ENCODE results near the gene BUD31.

Gene BUD31

DNA sequence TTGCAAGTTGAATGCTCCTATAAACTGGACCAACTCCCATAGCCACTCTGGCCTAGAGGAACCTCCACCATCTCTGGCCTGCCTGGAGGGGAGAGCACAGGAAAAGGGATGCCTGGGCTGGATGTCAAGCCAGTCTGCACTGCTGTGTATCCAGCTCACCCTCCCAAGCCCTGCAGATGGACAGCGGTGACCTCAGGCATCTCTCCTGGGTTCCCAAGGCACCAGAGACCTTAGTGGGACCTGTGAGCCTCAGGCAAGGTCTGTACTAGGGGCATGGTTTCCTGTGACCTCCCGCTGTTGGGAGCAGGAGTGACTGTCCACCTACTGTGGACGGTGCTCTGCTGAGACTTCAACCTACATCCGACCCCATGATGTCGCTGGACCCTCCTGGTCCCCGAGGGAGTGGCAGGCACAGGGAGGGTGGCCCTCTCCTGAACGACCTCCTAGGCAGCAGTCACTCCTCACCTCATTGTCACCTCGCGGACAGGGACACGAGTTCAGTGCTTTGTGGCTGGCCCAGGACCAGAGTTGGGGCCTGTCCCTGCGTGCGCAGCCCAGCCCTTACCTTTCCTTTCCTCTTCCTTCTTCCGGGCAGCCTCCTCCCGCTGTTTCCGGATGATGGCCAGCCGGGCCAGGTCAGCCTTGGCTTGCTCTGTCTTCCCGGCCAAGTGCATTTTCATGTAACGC is 11.3 kb upstream of the BUD31 start:
- WGBS (ENCODE audit: insufficient coverage): 96% methylated on average over 14 of the region's 18 CpGs
- H3K27ac ChIP-seq (ENCODE audit: insufficient read depth in 1 of 2, low read depth in 1 of 2, low read length in 2 of 2, poor library complexity in 1 of 2, severe bottlenecking in 2 of 2): no peak overlapping the region
- H3K36me3 ChIP-seq (ENCODE audit: control insufficient read depth in 4 of 4, insufficient read depth in 4 of 4, low read length in 3 of 4): peaks cover 14 to 86% (median 65%) of the 10 kb centered on the region in 4 experiments
- H3K27me3 ChIP-seq (replicated peaks in 2 of 5; ENCODE audit: control insufficient read depth in 4 of 5, insufficient read depth in 5 of 5, low read length in 4 of 5): no peaks in the 10 kb centered on the region
- peaks cover 0 to 13% (median 5%) of the 10 kb centered on the region in 4 experiments for H3K4me1 ChIP-seq (ENCODE audit: control extremely low read depth in 1 of 4, control insufficient read depth in 4 of 4, insufficient read depth in 4 of 4, low read length in 3 of 4)
- no peak for DNase-seq
- ChIA-PET POLR2A (interaction anchor here (0.6 kb wide), 1 partner anchor 39 kb away, joined by 3 read pairs; no protein-coding TSS in a partner anchor), CTCF (interaction anchor here (1.0 kb wide), 1 partner anchor 18 kb away, joined by 3 read pairs; no protein-coding TSS in a partner anchor)
- H3K9me3 ChIP-seq (ENCODE audit: control extremely low read depth in 1 of 5, control insufficient read depth in 4 of 5, insufficient read depth in 2 of 5, low read depth in 1 of 5, low read length in 4 of 5): no peaks in the 10 kb centered on the region
- H3K4me3 ChIP-seq (ENCODE audit: control insufficient read depth in 1 of 7, extremely low read depth in 1 of 7, insufficient read depth in 4 of 7, low read depth in 2 of 7, low read length in 6 of 7): no peak overlapping the region

DNA sequence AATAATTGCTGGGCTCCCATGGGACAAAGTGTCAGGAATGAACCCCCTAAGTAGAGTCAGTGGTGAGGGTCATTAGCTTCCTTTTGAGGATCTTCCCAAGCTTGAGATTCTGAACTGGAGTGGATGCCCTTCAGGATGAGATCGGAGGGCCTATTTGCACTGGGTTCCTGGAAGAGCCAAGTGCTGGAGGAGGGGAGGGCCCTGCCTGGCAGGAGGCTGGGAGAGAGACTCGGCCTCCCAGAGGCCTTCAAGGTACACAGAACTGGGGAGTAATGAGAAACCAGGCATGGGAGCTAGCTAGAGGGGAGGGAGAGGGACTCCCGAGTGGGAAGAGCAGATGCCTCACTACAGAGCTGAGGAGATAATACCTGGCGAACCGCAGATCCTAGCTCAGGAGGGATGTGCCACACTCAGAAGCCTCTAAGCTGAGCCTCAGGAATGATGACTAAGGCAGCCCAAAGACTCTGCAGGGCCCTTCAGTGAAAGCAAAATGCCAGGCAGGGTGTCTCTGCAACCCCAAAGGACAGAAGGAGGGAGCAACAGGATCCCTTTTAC is 9.8 kb upstream of the BUD31 start:
- WGBS (ENCODE audit: insufficient coverage): 92% methylated on average over 5 of the region's 5 CpGs
- H3K4me3 ChIP-seq (ENCODE audit: control insufficient read depth in 1 of 7, extremely low read depth in 1 of 7, insufficient read depth in 4 of 7, low read depth in 2 of 7, low read length in 6 of 7): no peak overlapping the region
- no peaks in the 10 kb centered on the region for H3K4me1 ChIP-seq (ENCODE audit: control extremely low read depth in 1 of 4, control insufficient read depth in 4 of 4, insufficient read depth in 4 of 4, low read length in 3 of 4)
- H3K9me3 ChIP-seq (ENCODE audit: control extremely low read depth in 1 of 5, control insufficient read depth in 4 of 5, insufficient read depth in 2 of 5, low read depth in 1 of 5, low read length in 4 of 5): no peaks in the 10 kb centered on the region
- no peak for DNase-seq
- H3K36me3 ChIP-seq (ENCODE audit: control insufficient read depth in 4 of 4, insufficient read depth in 4 of 4, low read length in 3 of 4): peaks cover 17 to 87% (median 66%) of the 10 kb centered on the region in 4 experiments
- H3K27me3 ChIP-seq (replicated peaks in 2 of 5; ENCODE audit: control insufficient read depth in 4 of 5, insufficient read depth in 5 of 5, low read length in 4 of 5): no peaks in the 10 kb centered on the region
- POLR2A ChIA-PET: interaction anchor here (1.0 kb wide), 1 partner anchor 8 kb away, joined by 4 read pairs; no protein-coding TSS in a partner anchor
- H3K27ac ChIP-seq (ENCODE audit: insufficient read depth in 1 of 2, low read depth in 1 of 2, low read length in 2 of 2, poor library complexity in 1 of 2, severe bottlenecking in 2 of 2): no peak overlapping the region
- CTCF ChIA-PET: interaction anchor here (1.2 to 3.6 kb wide), 3 partner anchors 8 to 33 kb away, joined by 3 to 18 read pairs (median 6); no protein-coding TSS in a partner anchor

DNA sequence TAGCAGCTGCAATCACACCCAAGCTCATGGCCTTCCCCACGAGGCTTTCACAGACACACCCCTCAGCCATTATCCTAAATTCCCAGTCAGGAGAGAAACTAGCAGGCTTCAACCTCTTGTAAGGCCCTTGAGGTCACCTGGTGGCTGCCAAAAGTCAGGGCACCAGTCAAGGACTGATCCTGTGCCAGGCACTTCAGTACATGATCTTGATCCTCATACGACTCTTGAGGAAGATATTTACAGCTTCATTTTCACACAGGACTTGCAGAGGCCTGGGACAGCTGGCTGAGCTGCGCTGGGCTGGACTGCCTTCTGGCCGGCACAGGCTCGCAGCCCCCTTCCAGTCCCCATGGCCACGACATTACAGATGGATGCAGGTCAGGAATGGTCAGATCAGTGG is 9.2 kb upstream of the BUD31 start:
- CTCF ChIA-PET: interaction anchor here (1.2 to 3.6 kb wide), 3 partner anchors 8 to 34 kb away, joined by 3 to 18 read pairs (median 6); no protein-coding TSS in a partner anchor
- 95% methylated on average over 3 of the region's 6 CpGs for WGBS (ENCODE audit: insufficient coverage)
- no peak overlapping the region for H3K27ac ChIP-seq (ENCODE audit: insufficient read depth in 1 of 2, low read depth in 1 of 2, low read length in 2 of 2, poor library complexity in 1 of 2, severe bottlenecking in 2 of 2)
- no peaks in the 10 kb centered on the region for H3K27me3 ChIP-seq (replicated peaks in 2 of 5; ENCODE audit: control insufficient read depth in 4 of 5, insufficient read depth in 5 of 5, low read length in 4 of 5)
- POLR2A ChIA-PET: no interaction called here
- H3K4me3 ChIP-seq (ENCODE audit: control insufficient read depth in 1 of 7, extremely low read depth in 1 of 7, insufficient read depth in 4 of 7, low read depth in 2 of 7, low read length in 6 of 7): no peak overlapping the region
- H3K9me3 ChIP-seq (ENCODE audit: control extremely low read depth in 1 of 5, control insufficient read depth in 4 of 5, insufficient read depth in 2 of 5, low read depth in 1 of 5, low read length in 4 of 5): no peaks in the 10 kb centered on the region
- DNase-seq: no peak
- H3K4me1 ChIP-seq (ENCODE audit: control extremely low read depth in 1 of 4, control insufficient read depth in 4 of 4, insufficient read depth in 4 of 4, low read length in 3 of 4): no peaks in the 10 kb centered on the region
- peaks cover 19 to 87% (median 67%) of the 10 kb centered on the region in 4 experiments for H3K36me3 ChIP-seq (ENCODE audit: control insufficient read depth in 4 of 4, insufficient read depth in 4 of 4, low read length in 3 of 4)

DNA sequence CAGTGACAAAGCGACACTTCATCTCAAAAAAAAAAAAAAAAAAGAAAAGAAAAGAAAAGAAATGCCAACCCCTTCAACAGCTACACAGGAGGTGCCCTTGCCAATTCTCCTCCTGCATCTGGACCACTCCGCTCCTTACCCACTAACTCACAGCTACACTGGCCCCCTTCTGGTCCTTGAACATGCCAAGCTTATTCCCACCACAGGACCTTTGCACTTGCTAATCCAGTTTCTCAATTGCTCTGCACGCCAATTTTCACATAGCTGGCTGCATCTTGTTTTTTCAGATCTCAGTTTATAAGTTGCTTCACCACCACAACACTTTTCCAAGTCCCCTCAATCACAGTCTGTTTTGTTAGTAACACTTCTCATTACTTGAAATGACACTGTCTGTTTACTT is 5.9 kb upstream of the BUD31 start:
- Histone ChIP-seq H3K9me3 (ENCODE audit: control extremely low read depth in 1 of 5, control insufficient read depth in 4 of 5, insufficient read depth in 2 of 5, low read depth in 1 of 5, low read length in 4 of 5) (no peaks in the 10 kb centered on the region), H3K27me3 (replicated peaks in 2 of 5; ENCODE audit: control insufficient read depth in 4 of 5, insufficient read depth in 5 of 5, low read length in 4 of 5) (no peaks in the 10 kb centered on the region), H3K36me3 (ENCODE audit: control insufficient read depth in 4 of 4, insufficient read depth in 4 of 4, low read length in 3 of 4) (peaks cover 15 to 62% (median 44%) of the 10 kb centered on the region in 4 experiments), H3K4me3 (ENCODE audit: control insufficient read depth in 1 of 7, extremely low read depth in 1 of 7, insufficient read depth in 4 of 7, low read depth in 2 of 7, low read length in 6 of 7) (no peak overlapping the region), H3K27ac (ENCODE audit: insufficient read depth in 1 of 2, low read depth in 1 of 2, low read length in 2 of 2, poor library complexity in 1 of 2, severe bottlenecking in 2 of 2) (no peak overlapping the region), H3K4me1 (ENCODE audit: control extremely low read depth in 1 of 4, control insufficient read depth in 4 of 4, insufficient read depth in 4 of 4, low read length in 3 of 4) (peaks cover 13 to 19% (median 17%) of the 10 kb centered on the region in 4 experiments)
- ChIA-PET CTCF (no interaction called here), POLR2A (no interaction called here)
- 83% methylated on average over 2 of the region's 3 CpGs for WGBS (ENCODE audit: insufficient coverage)
- no peak for DNase-seq

DNA sequence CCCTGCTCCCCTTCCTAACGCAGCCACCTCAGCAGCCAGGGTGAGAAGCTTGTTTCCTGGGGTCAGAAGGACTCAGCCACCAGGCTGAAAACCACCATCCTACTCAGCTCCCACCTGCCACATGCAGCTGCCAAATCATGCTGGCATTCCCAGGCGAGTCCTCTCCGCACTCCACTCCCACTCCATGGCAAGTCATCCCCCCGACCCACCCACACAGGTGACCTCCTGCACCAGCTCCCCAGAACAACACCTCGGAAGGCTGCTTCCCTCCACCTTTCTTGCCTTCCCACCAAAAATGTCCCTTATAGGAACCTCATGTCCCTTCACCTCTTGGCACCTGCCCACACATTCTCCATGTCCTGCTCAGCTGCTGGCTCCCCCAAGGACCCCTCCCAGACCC is 5.0 kb upstream of the BUD31 start:
- Histone ChIP-seq H3K27ac (ENCODE audit: insufficient read depth in 1 of 2, low read depth in 1 of 2, low read length in 2 of 2, poor library complexity in 1 of 2, severe bottlenecking in 2 of 2) (no peak overlapping the region), H3K27me3 (replicated peaks in 2 of 5; ENCODE audit: control insufficient read depth in 4 of 5, insufficient read depth in 5 of 5, low read length in 4 of 5) (no peaks in the 10 kb centered on the region), H3K36me3 (ENCODE audit: control insufficient read depth in 4 of 4, insufficient read depth in 4 of 4, low read length in 3 of 4) (peaks cover 12 to 54% (median 36%) of the 10 kb centered on the region in 4 experiments), H3K4me3 (ENCODE audit: control insufficient read depth in 1 of 7, extremely low read depth in 1 of 7, insufficient read depth in 4 of 7, low read depth in 2 of 7, low read length in 6 of 7) (no peak overlapping the region), H3K9me3 (ENCODE audit: control extremely low read depth in 1 of 5, control insufficient read depth in 4 of 5, insufficient read depth in 2 of 5, low read depth in 1 of 5, low read length in 4 of 5) (no peaks in the 10 kb centered on the region), H3K4me1 (ENCODE audit: control extremely low read depth in 1 of 4, control insufficient read depth in 4 of 4, insufficient read depth in 4 of 4, low read length in 3 of 4) (peaks cover 13 to 22% (median 20%) of the 10 kb centered on the region in 4 experiments)
- ChIA-PET CTCF (interaction anchor here (1.0 to 1.5 kb wide), 2 partner anchors 17 to 39 kb away, joined by 4 read pairs; no protein-coding TSS in a partner anchor), POLR2A (no interaction called here)
- 97% methylated on average over 5 of the region's 5 CpGs for WGBS (ENCODE audit: insufficient coverage)
- no peak for DNase-seq

DNA sequence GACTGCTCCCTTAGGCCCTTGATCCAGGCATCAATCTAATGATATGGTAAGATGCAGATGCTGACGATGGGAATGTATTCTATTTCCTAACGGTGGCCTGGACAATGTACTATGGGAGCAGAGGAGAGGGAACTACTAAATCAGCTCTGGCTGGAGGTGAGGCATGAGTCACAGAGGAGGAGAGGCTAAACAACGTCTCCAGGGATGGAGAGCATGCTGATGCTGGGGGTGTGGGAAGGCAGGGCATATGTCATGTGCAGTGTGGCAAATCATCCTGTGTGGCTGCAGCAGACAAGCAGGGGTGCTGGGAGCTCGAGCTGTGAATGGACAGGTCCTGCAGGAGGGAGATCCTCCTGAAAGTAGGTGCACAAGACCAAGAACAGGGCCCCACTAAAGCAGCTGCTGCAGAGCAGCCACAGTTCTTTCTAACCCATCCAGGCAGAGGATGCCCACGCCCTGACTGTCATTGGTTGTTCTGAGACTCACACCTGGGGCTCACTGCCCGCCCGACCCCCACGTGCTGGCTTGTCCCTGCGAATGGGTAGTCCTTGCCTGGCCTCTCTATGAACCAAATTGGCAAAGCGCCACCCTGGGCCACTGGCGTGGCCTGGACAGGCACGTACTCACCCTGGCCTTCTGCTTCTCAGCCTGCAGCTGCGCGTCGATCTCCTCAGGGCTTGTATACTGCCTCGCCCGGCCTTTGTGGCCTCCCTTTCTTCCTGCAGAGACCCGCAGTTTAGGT is 4.4 kb upstream of the BUD31 start:
- WGBS (ENCODE audit: insufficient coverage): 94% methylated on average over 17 of the region's 18 CpGs
- no peak for DNase-seq
- Histone ChIP-seq H3K4me1 (ENCODE audit: control extremely low read depth in 1 of 4, control insufficient read depth in 4 of 4, insufficient read depth in 4 of 4, low read length in 3 of 4) (peaks cover 13 to 24% (median 22%) of the 10 kb centered on the region in 4 experiments), H3K27ac (ENCODE audit: insufficient read depth in 1 of 2, low read depth in 1 of 2, low read length in 2 of 2, poor library complexity in 1 of 2, severe bottlenecking in 2 of 2) (no peak overlapping the region), H3K4me3 (ENCODE audit: control insufficient read depth in 1 of 7, extremely low read depth in 1 of 7, insufficient read depth in 4 of 7, low read depth in 2 of 7, low read length in 6 of 7) (no peak overlapping the region), H3K9me3 (ENCODE audit: control extremely low read depth in 1 of 5, control insufficient read depth in 4 of 5, insufficient read depth in 2 of 5, low read depth in 1 of 5, low read length in 4 of 5) (no peaks in the 10 kb centered on the region), H3K36me3 (ENCODE audit: control insufficient read depth in 4 of 4, insufficient read depth in 4 of 4, low read length in 3 of 4) (peaks cover 12 to 48% (median 33%) of the 10 kb centered on the region in 4 experiments), H3K27me3 (replicated peaks in 2 of 5; ENCODE audit: control insufficient read depth in 4 of 5, insufficient read depth in 5 of 5, low read length in 4 of 5) (no peaks in the 10 kb centered on the region)
- POLR2A ChIA-PET: no interaction called here
- CTCF ChIA-PET: interaction anchor here (1.0 to 1.5 kb wide), 2 partner anchors 17 to 40 kb away, joined by 4 read pairs; no protein-coding TSS in a partner anchor

Data from common myeloid progenitor, CD34-positive (primary cell).